Measurements from ENCODE around the gene EMC6. TPM values are rescaled to one million over a fixed set of nuclear protein-coding genes. Genes with fewer than 3 reads are reported as not detected.
"Not testable (repeated sequence)": the region's sequence is repeated elsewhere in the genome, so short reads cannot be mapped to it uniquely, and the experiment has no call there.

Gene EMC6
- total RNA-seq, 1 donor from 2014 or later = 33.1 TPM

DNA sequence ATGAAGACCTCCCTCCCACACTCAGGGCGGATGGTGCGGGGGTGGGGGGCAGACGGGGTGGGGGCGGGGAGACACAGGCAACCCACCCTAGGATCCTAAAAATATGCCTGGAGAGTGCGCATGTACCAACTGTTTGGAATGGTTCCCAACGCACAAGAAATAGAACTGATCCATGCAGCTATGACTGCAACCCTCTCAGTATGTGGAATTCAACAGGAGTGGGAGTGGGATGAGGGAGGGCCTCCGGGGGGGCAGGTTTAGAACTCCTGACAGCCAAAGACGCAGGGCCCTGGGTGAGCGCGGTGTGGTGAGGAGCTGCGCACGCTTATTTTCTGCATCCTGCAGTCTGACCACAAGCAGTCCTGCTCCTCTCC is 28.5 kb downstream of the EMC6 start:
- Mint-ChIP-seq H3K27ac (no peak overlapping the region), H3K9me3 (no peaks in the 10 kb centered on the region), H3K4me1 (peaks cover 7% of the 10 kb centered on the region), H3K27me3 (ENCODE audit: low read depth) (peaks cover 70% of the 10 kb centered on the region), H3K4me3 (no peak overlapping the region), H3K36me3 (no peaks in the 10 kb centered on the region)
- DNase-seq (ENCODE audit: low spot score in 2 of 2, unreplicated experiment in 2 of 2) = no peak
- TF ChIP-seq, protein P1, sequence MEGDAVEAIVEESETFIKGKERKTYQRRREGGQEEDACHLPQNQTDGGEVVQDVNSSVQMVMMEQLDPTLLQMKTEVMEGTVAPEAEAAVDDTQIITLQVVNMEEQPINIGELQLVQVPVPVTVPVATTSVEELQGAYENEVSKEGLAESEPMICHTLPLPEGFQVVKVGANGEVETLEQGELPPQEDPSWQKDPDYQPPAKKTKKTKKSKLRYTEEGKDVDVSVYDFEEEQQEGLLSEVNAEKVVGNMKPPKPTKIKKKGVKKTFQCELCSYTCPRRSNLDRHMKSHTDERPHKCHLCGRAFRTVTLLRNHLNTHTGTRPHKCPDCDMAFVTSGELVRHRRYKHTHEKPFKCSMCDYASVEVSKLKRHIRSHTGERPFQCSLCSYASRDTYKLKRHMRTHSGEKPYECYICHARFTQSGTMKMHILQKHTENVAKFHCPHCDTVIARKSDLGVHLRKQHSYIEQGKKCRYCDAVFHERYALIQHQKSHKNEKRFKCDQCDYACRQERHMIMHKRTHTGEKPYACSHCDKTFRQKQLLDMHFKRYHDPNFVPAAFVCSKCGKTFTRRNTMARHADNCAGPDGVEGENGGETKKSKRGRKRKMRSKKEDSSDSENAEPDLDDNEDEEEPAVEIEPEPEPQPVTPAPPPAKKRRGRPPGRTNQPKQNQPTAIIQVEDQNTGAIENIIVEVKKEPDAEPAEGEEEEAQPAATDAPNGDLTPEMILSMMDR (IDR thresholded peaks at IDR 0.05; ENCODE audit: unreplicated experiment) = no peak

DNA sequence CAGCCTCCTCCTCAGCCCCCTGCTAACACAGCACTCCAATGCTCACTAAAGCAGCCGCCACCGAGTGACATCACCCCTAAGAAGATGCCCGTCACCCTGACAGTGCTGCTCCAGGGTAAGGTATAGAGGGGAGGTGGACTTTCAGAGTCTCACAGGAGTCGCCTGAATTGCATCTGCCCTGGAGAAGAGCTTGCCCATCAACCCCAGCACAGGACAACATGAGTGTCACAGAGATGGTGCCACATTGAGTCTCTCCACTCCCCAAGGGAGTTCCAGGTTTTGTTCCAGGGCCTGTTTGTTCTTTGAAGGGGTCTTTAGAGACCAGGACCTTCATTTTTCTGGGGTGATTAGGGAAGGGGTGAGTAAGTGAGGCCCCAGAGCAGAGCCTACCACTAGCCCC is 29.5 kb downstream of the EMC6 start:
- H3K27me3 Mint-ChIP-seq (ENCODE audit: low read depth) = peaks cover 62% of the 10 kb centered on the region
- no peak overlapping the region for H3K27ac Mint-ChIP-seq
- TF ChIP-seq, protein P1 (IDR thresholded peaks at IDR 0.05; ENCODE audit: unreplicated experiment) = no peak
- no peak overlapping the region for H3K4me3 Mint-ChIP-seq
- peaks cover 3% of the 10 kb centered on the region for H3K9me3 Mint-ChIP-seq
- no peak for DNase-seq (ENCODE audit: low spot score in 2 of 2, unreplicated experiment in 2 of 2)
- H3K36me3 Mint-ChIP-seq = peaks cover 4% of the 10 kb centered on the region
- H3K4me1 Mint-ChIP-seq = peaks cover 7% of the 10 kb centered on the region

DNA sequence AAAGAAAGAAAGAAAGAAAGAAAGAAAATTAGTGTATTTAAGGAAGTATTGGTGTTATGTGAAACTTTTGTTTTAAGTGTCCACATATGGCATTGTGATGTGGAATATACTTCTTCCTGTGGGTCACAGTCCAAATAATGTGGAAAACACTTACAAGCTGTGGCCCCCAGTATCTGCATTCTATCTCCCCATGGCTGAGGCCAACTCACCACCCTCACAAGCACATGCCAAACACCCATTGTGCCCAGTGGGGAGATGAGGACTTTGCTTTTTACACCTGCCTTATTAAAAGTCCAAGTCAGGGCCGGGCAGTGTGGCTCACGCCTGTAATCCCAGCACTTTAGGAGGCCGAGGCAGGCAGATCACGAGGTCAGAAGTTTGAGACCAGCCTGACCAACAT is 31.3 kb downstream of the EMC6 start:
- Mint-ChIP-seq H3K27ac (no peak overlapping the region), H3K4me1 (peaks cover 5% of the 10 kb centered on the region), H3K36me3 (peaks cover 4% of the 10 kb centered on the region), H3K27me3 (ENCODE audit: low read depth) (peaks cover 46% of the 10 kb centered on the region), H3K9me3 (peaks cover 3% of the 10 kb centered on the region), H3K4me3 (no peak overlapping the region)
- no peak for DNase-seq (ENCODE audit: low spot score in 2 of 2, unreplicated experiment in 2 of 2)
- TF ChIP-seq, protein P1 (IDR thresholded peaks at IDR 0.05; ENCODE audit: unreplicated experiment) = no peak

DNA sequence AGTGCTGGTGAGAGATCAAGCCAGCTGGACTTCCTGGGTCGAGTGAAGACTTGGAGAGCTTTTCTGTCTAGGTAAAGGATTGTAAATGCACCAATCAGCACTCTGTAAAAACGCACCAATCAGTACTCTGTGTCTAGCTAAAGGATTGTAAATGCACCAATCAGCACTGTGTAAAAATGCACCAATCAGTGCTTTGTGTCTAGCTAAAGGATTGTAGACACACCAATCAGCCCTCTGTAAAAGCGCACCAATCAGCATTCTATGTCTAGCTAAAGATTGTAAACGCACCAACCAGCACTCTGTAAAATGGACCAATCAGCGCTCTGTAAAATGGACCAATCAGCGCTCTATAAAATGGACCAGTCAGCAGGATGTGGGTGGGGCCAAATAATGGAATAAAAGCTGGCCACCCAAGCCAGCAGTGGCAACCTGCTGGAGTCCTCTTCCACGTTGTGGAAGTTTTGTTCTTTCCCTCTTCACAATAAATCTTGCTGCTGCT is 33.5 kb downstream of the EMC6 start:
- H3K9me3 Mint-ChIP-seq; H3K36me3 Mint-ChIP-seq; H3K4me3 Mint-ChIP-seq; H3K27ac Mint-ChIP-seq; DNase-seq (ENCODE audit: low spot score in 2 of 2, unreplicated experiment in 2 of 2); H3K4me1 Mint-ChIP-seq: not testable (repeated sequence)
- H3K27me3 Mint-ChIP-seq (ENCODE audit: low read depth) = peaks cover 25% of the 10 kb centered on the region

GRCh38 chr17:3704931-3705717 is 36.5 kb downstream of the EMC6 start:
- Mint-ChIP-seq H3K4me3 (no peak overlapping the region), H3K36me3 (peaks cover 4% of the 10 kb centered on the region), H3K27me3 (ENCODE audit: low read depth) (peaks cover 6% of the 10 kb centered on the region), H3K4me1 (no peaks in the 10 kb centered on the region), H3K9me3 (peaks cover 3% of the 10 kb centered on the region), H3K27ac (no peak overlapping the region)
- TF ChIP-seq, protein P1 (IDR thresholded peaks at IDR 0.05; ENCODE audit: unreplicated experiment) = no peak
- DNase-seq (ENCODE audit: low spot score in 2 of 2, unreplicated experiment in 2 of 2) = no peak

- DNase-seq (ENCODE audit: low spot score in 2 of 2, unreplicated experiment in 2 of 2); H3K4me3 Mint-ChIP-seq; H3K27ac Mint-ChIP-seq; H3K4me1 Mint-ChIP-seq; H3K36me3 Mint-ChIP-seq; H3K27me3 Mint-ChIP-seq (ENCODE audit: low read depth); H3K9me3 Mint-ChIP-seq: not testable (repeated sequence)
These were observed 37.0 kb downstream of the EMC6 start for GRCh38 chr17:3705718-3705984.

DNA sequence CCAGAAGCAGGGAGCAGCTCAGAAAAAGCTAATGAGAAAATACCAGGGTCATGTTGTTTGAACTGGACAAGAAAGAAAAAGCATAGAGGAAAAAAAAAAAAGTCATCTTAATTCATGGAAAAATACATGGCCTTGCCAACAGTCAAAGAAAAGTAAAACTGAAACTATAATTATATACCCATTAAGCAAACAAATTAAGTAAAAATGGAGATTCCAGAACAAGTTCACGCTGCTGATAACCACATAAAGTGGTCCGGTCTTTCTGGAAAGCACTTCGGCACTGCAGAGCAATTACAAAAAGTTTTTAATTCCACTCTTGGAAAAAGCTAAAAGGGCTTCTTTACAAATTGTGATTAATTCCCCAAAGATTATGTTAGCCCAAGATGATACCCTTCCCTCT is 39.8 kb downstream of the EMC6 start:
- Mint-ChIP-seq H3K4me1 (no peaks in the 10 kb centered on the region), H3K27me3 (ENCODE audit: low read depth) (no peaks in the 10 kb centered on the region), H3K4me3 (no peak overlapping the region), H3K36me3 (peaks cover 4% of the 10 kb centered on the region), H3K27ac (no peak overlapping the region), H3K9me3 (no peaks in the 10 kb centered on the region)
- no peak for DNase-seq (ENCODE audit: low spot score in 2 of 2, unreplicated experiment in 2 of 2)
- TF ChIP-seq, protein P1 (IDR thresholded peaks at IDR 0.05; ENCODE audit: unreplicated experiment) = no peak

Data from mesothelial cell of epicardium (in vitro differentiated cells).